Measurements from ENCODE around the gene HLA-A.
A peak's percentile ranks its signal among the peaks of the same experiment; 100 is the strongest.

HLA-A gene

DNA sequence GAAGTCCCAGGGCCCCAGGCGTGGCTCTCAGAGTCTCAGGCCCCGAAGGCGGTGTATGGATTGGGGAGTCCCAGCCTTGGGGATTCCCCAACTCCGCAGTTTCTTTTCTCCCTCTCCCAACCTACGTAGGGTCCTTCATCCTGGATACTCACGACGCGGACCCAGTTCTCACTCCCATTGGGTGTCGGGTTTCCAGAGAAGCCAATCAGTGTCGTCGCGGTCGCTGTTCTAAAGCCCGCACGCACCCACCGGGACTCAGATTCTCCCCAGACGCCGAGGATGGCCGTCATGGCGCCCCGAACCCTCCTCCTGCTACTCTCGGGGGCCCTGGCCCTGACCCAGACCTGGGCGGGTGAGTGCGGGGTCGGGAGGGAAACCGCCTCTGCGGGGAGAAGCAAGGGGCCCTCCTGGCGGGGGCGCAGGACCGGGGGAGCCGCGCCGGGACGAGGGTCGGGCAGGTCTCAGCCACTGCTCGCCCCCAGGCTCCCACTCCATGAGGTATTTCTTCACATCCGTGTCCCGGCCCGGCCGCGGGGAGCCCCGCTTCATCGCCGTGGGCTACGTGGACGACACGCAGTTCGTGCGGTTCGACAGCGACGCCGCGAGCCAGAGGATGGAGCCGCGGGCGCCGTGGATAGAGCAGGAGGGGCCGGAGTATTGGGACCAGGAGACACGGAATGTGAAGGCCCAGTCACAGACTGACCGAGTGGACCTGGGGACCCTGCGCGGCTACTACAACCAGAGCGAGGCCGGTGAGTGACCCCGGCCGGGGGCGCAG is at the start of gene HLA-A:
TSS of gene HLA-A (plus strand) at position 258 of the 778 bp plus-strand sequence. CDS start at position 280, 22 bp downstream.
- Histone ChIP-seq H3K27ac (ENCODE audit: low read depth, low read length) (peak within 1 kb of the TSS; percentile 89), H3K4me3 (ENCODE audit: low read depth, low read length) (peak within 1 kb of the TSS; percentile 88), H3K27me3 (ENCODE audit: insufficient read depth, low read length) (no peaks in the 10 kb centered on the region), H3K36me3 (ENCODE audit: insufficient read depth, low read length) (peaks cover 16% of the 10 kb centered on the region), H3K4me1 (ENCODE audit: control insufficient read depth, insufficient read depth, low read length, unreplicated experiment) (peaks cover 30% of the 10 kb centered on the region), H3K79me2 (ENCODE audit: control insufficient read depth, insufficient read depth, low read length, unreplicated experiment) (peaks cover 31% of the 10 kb centered on the region), H2AFZ (ENCODE audit: low read length, unreplicated experiment) (peak within 1 kb of the TSS; percentile 28)

- Histone ChIP-seq H3K79me2 (ENCODE audit: control insufficient read depth, insufficient read depth, low read length, unreplicated experiment) (no peaks in the 10 kb centered on the region), H2AFZ (ENCODE audit: low read length, unreplicated experiment) (no peak overlapping the region), H3K27me3 (ENCODE audit: insufficient read depth, low read length) (no peaks in the 10 kb centered on the region), H3K4me3 (ENCODE audit: low read depth, low read length) (no peak overlapping the region), H3K27ac (ENCODE audit: low read depth, low read length) (no peak overlapping the region), H3K36me3 (ENCODE audit: insufficient read depth, low read length) (no peaks in the 10 kb centered on the region), H3K4me1 (ENCODE audit: control insufficient read depth, insufficient read depth, low read length, unreplicated experiment) (peaks cover 4% of the 10 kb centered on the region)
These were observed 49.6 kb upstream of the HLA-A start for GRCh38 chr6:29892696-29893095.

- Histone ChIP-seq H3K4me3 (ENCODE audit: low read depth, low read length) (no peak overlapping the region), H3K36me3 (ENCODE audit: insufficient read depth, low read length) (no peaks in the 10 kb centered on the region), H3K4me1 (ENCODE audit: control insufficient read depth, insufficient read depth, low read length, unreplicated experiment) (no peaks in the 10 kb centered on the region), H3K27ac (ENCODE audit: low read depth, low read length) (no peak overlapping the region), H3K79me2 (ENCODE audit: control insufficient read depth, insufficient read depth, low read length, unreplicated experiment) (no peaks in the 10 kb centered on the region), H2AFZ (ENCODE audit: low read length, unreplicated experiment) (no peak overlapping the region), H3K27me3 (ENCODE audit: insufficient read depth, low read length) (peaks cover 28% of the 10 kb centered on the region)
These were observed 43.1 kb upstream of the HLA-A start for GRCh38 chr6:29899281-29899680.

- H3K36me3 ChIP-seq (ENCODE audit: insufficient read depth, low read length), result no peaks in the 10 kb centered on the region
- H3K4me3 ChIP-seq (ENCODE audit: low read depth, low read length), result no peak overlapping the region
- no peak overlapping the region for H3K27ac ChIP-seq (ENCODE audit: low read depth, low read length)
- H3K4me1 ChIP-seq (ENCODE audit: control insufficient read depth, insufficient read depth, low read length, unreplicated experiment), result no peaks in the 10 kb centered on the region
- H3K79me2 ChIP-seq (ENCODE audit: control insufficient read depth, insufficient read depth, low read length, unreplicated experiment), result no peaks in the 10 kb centered on the region
- H2AFZ ChIP-seq (ENCODE audit: low read length, unreplicated experiment), result no peak overlapping the region
- H3K27me3 ChIP-seq (ENCODE audit: insufficient read depth, low read length), result peaks cover 47% of the 10 kb centered on the region
These were observed 37.0 kb upstream of the HLA-A start for GRCh38 chr6:29905286-29905685.

DNA sequence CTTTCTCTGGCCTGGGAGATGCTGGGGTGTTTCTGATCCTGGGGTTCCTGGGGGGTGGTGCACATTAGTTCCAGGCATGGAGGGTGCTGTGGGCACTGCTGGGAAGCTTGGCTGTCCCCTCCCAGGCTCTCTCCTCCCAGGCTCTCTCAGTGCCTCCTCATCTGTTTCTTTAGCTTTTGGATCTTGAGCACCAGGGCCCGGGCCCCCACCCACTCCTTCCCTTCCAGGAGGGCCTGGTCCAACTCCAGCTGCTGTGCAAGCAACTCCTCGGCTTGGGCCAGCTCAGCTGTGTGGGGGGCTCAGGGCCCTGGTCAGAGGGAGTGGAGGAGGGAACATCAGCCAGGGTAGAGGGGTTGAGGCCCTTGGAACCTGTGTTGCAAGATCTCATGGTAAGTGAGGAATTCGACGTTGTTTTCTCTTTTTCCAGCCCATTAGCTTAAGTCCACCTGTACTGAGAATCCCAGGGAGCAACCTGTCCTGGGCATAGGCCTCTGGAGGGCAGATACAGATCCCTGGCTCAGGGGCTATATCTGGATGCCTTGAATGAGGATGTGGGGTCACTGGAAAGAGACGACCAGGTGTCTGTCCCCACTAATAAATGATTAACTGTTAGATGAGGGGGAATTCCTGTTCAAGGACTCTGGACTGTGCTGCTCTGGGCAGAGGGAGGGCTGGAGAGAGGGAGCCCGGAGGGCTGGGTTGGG is 34.5 kb upstream of the HLA-A start:
- Histone ChIP-seq H3K4me3 (ENCODE audit: low read depth, low read length) (no peak overlapping the region), H3K79me2 (ENCODE audit: control insufficient read depth, insufficient read depth, low read length, unreplicated experiment) (no peaks in the 10 kb centered on the region), H2AFZ (ENCODE audit: low read length, unreplicated experiment) (no peak overlapping the region), H3K27me3 (ENCODE audit: insufficient read depth, low read length) (peaks cover 42% of the 10 kb centered on the region), H3K4me1 (ENCODE audit: control insufficient read depth, insufficient read depth, low read length, unreplicated experiment) (no peaks in the 10 kb centered on the region), H3K27ac (ENCODE audit: low read depth, low read length) (no peak overlapping the region), H3K36me3 (ENCODE audit: insufficient read depth, low read length) (no peaks in the 10 kb centered on the region)

DNA sequence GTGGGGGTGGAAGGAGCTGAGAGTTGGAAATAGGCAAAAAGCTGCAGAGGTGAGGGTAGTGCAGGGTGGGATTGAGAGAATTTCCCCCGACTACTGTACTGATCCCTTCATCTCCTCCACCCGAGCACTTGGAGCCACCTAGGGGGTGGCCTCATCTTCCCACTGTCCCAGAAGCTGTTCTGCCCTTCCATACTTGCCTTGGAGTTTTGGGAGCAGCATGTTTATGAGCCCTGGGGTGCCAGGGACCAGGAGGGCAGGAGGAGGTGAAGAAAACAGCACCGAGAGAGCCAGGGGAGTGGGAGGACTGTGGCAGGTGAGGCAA is 34.0 kb upstream of the HLA-A start:
- H3K4me1 ChIP-seq (ENCODE audit: control insufficient read depth, insufficient read depth, low read length, unreplicated experiment), result no peaks in the 10 kb centered on the region
- no peak overlapping the region for H3K4me3 ChIP-seq (ENCODE audit: low read depth, low read length)
- H3K79me2 ChIP-seq (ENCODE audit: control insufficient read depth, insufficient read depth, low read length, unreplicated experiment), result no peaks in the 10 kb centered on the region
- no peaks in the 10 kb centered on the region for H3K36me3 ChIP-seq (ENCODE audit: insufficient read depth, low read length)
- H3K27me3 ChIP-seq (ENCODE audit: insufficient read depth, low read length), result peaks cover 47% of the 10 kb centered on the region
- no peak overlapping the region for H3K27ac ChIP-seq (ENCODE audit: low read depth, low read length)
- no peak overlapping the region for H2AFZ ChIP-seq (ENCODE audit: low read length, unreplicated experiment)

DNA sequence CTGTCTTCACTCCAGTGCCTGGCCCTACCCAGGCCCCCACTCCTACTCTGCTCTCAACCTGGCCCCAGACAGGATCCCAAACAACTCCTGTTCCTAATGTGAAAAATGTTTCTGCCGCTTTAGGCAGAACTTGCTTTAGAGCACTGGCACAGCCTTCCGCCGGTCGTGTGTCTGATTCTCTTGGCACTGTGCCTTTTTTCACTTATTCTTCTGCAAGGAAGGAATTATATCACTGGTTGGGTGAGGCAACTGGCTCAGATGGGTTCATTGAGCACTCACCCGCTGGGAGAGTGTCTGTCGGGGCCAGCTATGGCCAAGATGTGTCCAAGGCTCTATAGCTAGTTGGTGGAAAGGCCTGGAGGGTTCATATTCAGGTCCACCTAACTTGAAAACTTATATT is 33.6 kb upstream of the HLA-A start:
- H3K27ac ChIP-seq (ENCODE audit: low read depth, low read length), result no peak overlapping the region
- H3K36me3 ChIP-seq (ENCODE audit: insufficient read depth, low read length), result no peaks in the 10 kb centered on the region
- no peak overlapping the region for H3K4me3 ChIP-seq (ENCODE audit: low read depth, low read length)
- no peaks in the 10 kb centered on the region for H3K79me2 ChIP-seq (ENCODE audit: control insufficient read depth, insufficient read depth, low read length, unreplicated experiment)
- no peak overlapping the region for H2AFZ ChIP-seq (ENCODE audit: low read length, unreplicated experiment)
- H3K4me1 ChIP-seq (ENCODE audit: control insufficient read depth, insufficient read depth, low read length, unreplicated experiment), result no peaks in the 10 kb centered on the region
- peaks cover 48% of the 10 kb centered on the region for H3K27me3 ChIP-seq (ENCODE audit: insufficient read depth, low read length)

DNA sequence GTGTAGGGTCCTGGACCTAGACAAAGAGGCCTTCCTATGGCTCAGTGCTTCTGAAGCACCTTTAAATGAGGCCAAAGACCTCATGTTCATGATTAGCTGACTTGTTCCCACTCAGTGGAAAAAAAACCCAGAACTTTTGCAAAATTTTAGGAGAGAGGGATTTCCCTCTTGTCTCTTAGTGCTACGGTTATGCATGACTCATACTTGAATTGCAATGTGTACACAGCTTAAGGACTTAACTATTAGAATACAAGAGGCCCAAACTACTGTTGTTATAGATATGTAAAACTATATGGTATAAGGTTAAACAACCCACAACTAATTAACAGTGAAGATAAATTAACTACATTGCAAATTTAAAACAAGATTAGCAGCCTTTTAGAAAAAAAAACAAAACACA is 32.3 kb upstream of the HLA-A start:
- H3K4me1 ChIP-seq (ENCODE audit: control insufficient read depth, insufficient read depth, low read length, unreplicated experiment), result no peaks in the 10 kb centered on the region
- no peak overlapping the region for H3K4me3 ChIP-seq (ENCODE audit: low read depth, low read length)
- H2AFZ ChIP-seq (ENCODE audit: low read length, unreplicated experiment), result no peak overlapping the region
- H3K36me3 ChIP-seq (ENCODE audit: insufficient read depth, low read length), result no peaks in the 10 kb centered on the region
- H3K27me3 ChIP-seq (ENCODE audit: insufficient read depth, low read length), result peaks cover 49% of the 10 kb centered on the region
- no peak overlapping the region for H3K27ac ChIP-seq (ENCODE audit: low read depth, low read length)
- no peaks in the 10 kb centered on the region for H3K79me2 ChIP-seq (ENCODE audit: control insufficient read depth, insufficient read depth, low read length, unreplicated experiment)

- H3K4me3 ChIP-seq (ENCODE audit: low read depth, low read length), result no peak overlapping the region
- no peaks in the 10 kb centered on the region for H3K36me3 ChIP-seq (ENCODE audit: insufficient read depth, low read length)
- no peaks in the 10 kb centered on the region for H3K79me2 ChIP-seq (ENCODE audit: control insufficient read depth, insufficient read depth, low read length, unreplicated experiment)
- H3K27me3 ChIP-seq (ENCODE audit: insufficient read depth, low read length), result peaks cover 43% of the 10 kb centered on the region
- H3K4me1 ChIP-seq (ENCODE audit: control insufficient read depth, insufficient read depth, low read length, unreplicated experiment), result no peaks in the 10 kb centered on the region
- no peak overlapping the region for H2AFZ ChIP-seq (ENCODE audit: low read length, unreplicated experiment)
- no peak overlapping the region for H3K27ac ChIP-seq (ENCODE audit: low read depth, low read length)
These were observed 29.5 kb upstream of the HLA-A start for GRCh38 chr6:29912840-29913239.

DNA sequence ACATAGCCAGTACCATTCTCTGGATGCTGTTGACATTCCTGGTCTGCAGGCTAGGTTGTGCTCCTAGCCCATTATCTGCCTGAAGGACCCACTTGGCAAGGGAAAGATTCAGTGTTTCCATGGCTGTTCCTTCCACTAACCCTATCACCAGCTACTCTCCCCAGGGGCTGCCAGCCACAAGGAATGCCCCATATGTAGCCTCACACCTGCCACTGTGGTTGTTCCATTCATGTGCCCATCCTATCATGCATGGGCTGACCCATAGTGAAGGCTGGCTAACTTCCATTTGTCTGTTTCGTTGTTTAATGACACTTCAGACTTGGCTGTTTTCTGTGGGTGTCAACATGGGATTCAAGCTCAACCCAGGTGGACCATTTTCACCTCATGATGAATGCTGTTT is 25.6 kb upstream of the HLA-A start:
- H3K27me3 ChIP-seq (ENCODE audit: insufficient read depth, low read length), result peaks cover 57% of the 10 kb centered on the region
- H3K4me3 ChIP-seq (ENCODE audit: low read depth, low read length), result no peak overlapping the region
- H3K36me3 ChIP-seq (ENCODE audit: insufficient read depth, low read length), result no peaks in the 10 kb centered on the region
- H3K27ac ChIP-seq (ENCODE audit: low read depth, low read length), result no peak overlapping the region
- no peak overlapping the region for H2AFZ ChIP-seq (ENCODE audit: low read length, unreplicated experiment)
- H3K4me1 ChIP-seq (ENCODE audit: control insufficient read depth, insufficient read depth, low read length, unreplicated experiment), result no peaks in the 10 kb centered on the region
- no peaks in the 10 kb centered on the region for H3K79me2 ChIP-seq (ENCODE audit: control insufficient read depth, insufficient read depth, low read length, unreplicated experiment)

GRCh38 chr6:29917857-29918256 is 24.5 kb upstream of the HLA-A start:
- Histone ChIP-seq H3K27me3 (ENCODE audit: insufficient read depth, low read length) (peaks cover 45% of the 10 kb centered on the region), H3K79me2 (ENCODE audit: control insufficient read depth, insufficient read depth, low read length, unreplicated experiment) (no peaks in the 10 kb centered on the region), H3K27ac (ENCODE audit: low read depth, low read length) (no peak overlapping the region), H2AFZ (ENCODE audit: low read length, unreplicated experiment) (no peak overlapping the region), H3K4me1 (ENCODE audit: control insufficient read depth, insufficient read depth, low read length, unreplicated experiment) (no peaks in the 10 kb centered on the region), H3K4me3 (ENCODE audit: low read depth, low read length) (no peak overlapping the region), H3K36me3 (ENCODE audit: insufficient read depth, low read length) (no peaks in the 10 kb centered on the region)
